ENCODE data around the gene CCDC122.

DNA sequence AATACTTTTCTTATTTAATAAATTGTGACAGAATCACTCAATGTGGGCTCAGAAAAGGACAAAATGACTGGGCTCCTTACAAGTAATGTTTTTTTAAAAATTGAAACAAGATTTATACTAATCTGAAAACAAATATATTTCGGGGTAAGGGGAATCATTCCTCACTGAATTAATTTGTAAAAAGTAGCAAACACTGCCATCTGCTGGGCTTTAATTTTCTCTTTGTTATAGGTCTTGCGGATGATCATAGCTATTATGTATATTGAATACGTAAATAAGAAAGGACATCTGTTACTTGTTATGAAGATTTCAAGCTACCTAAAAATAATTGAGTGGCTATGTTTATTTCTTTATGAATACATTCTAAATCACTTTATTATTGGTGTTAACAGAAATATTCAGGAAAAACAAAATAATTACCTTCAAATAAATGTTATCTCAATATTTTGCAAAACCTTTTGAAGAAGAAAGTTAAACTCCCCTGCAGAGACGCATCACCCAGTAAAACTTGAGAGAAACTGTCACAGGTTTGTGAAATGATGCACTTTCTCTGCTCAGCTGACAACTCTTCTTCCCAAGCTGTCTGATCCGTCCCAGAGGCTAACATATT lies 75.0 kb downstream of the CCDC122 start:
- no peak for TF ChIP-seq REST (IDR thresholded peaks at IDR 0.05; ENCODE audit: insufficient replicate concordance, low read depth)
- TF ChIP-seq, protein P1, sequence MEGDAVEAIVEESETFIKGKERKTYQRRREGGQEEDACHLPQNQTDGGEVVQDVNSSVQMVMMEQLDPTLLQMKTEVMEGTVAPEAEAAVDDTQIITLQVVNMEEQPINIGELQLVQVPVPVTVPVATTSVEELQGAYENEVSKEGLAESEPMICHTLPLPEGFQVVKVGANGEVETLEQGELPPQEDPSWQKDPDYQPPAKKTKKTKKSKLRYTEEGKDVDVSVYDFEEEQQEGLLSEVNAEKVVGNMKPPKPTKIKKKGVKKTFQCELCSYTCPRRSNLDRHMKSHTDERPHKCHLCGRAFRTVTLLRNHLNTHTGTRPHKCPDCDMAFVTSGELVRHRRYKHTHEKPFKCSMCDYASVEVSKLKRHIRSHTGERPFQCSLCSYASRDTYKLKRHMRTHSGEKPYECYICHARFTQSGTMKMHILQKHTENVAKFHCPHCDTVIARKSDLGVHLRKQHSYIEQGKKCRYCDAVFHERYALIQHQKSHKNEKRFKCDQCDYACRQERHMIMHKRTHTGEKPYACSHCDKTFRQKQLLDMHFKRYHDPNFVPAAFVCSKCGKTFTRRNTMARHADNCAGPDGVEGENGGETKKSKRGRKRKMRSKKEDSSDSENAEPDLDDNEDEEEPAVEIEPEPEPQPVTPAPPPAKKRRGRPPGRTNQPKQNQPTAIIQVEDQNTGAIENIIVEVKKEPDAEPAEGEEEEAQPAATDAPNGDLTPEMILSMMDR (IDR thresholded peaks at IDR 0.05; ENCODE audit: insufficient read depth, low read length) = peak; percentile 7
- TF ChIP-seq GABPA (IDR thresholded peaks at IDR 0.05; ENCODE audit: low read depth) = no peak
- no peak for TF ChIP-seq POLR2AphosphoS5 (IDR thresholded peaks at IDR 0.05; ENCODE audit: low read depth)
- no peak for TF ChIP-seq SPI1 (IDR thresholded peaks at IDR 0.05; ENCODE audit: borderline replicate concordance, low read depth)

All from HL-60 (cell line).